ENCODE measurements around the gene ZNF473. TPM values are rescaled to one million over a fixed set of nuclear protein-coding genes. Genes with fewer than 3 reads are reported as not detected.

Gene ZNF473
- 9.8 and 13.8 TPM in 2 replicates for total RNA-seq
- total RNA-seq (2013) = 8.2 TPM
- 5.1 and 5.5 TPM in 2 replicates for polyA plus RNA-seq
- polyA minus RNA-seq = 7.5 and 10.3 TPM in 2 replicates

DNA sequence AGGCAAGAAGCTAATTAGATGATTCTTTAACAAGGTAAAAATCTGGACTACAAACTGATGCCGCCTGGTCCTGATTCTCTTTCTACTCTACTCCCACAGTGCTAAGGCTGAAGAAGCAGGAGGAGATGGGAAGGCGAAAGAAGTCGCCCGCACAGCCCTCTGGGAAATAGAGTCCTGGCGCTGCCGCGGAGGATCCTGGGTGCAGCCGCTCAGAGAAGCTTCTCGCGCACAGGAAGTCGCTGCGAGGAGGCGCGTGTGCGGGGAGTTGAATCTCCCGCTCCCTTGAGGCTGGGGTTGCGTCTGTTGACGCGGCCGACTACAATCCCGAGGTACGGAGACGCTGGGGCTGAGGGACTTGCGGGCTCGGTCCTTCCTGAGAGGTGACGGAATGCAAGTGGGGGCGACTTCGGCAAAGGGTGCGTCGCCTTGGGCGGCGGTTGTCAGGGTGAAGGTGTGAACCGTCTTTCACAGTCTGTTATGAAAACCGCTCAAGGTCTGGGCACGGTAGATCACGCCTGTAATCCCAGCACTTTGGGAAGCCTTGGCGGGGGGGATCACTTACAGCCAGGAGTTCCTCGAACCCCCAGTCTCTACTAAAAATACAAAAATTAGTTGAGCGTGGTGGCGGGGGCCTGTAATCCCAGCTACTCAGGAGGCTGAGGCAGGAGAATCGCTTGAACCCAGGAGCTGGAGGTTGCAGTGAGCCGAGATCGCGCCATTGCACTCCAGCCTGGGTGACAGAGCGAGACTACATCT, at the start of gene ZNF473:
Gene ZNF473 (plus strand): TSS at position 212 of the 756 bp plus-strand sequence. CDS start 5,078 bp downstream, outside the sequence.
- peaks cover 40% of the 10 kb centered on the region for H3K4me1 Mint-ChIP-seq
- Histone ChIP-seq H3K27me3 (replicated peaks in 1 of 4; ENCODE audit: control extremely low read depth in 1 of 4, control insufficient read depth in 3 of 4, insufficient read depth in 4 of 4, low read length in 3 of 4) (no peaks in the 10 kb centered on the region), H3K4me2 (replicated peaks; ENCODE audit: low read depth, low read length, poor library complexity, severe bottlenecking) (peak within 1 kb of the TSS; percentile 86), H3K9me3 (ENCODE audit: control extremely low read depth in 1 of 3, control insufficient read depth in 2 of 3, insufficient read depth in 1 of 3, low read length in 2 of 3) (peaks cover 0 to 8% (median 0%) of the 10 kb centered on the region in 3 donors), H3K27ac (ENCODE audit: low read length in 2 of 2) (peak within 1 kb of the TSS; percentile 96 to 98), H2AFZ (ENCODE audit: insufficient read depth, low read depth, low read length, poor library complexity, severe bottlenecking) (peak within 1 kb of the TSS; percentile 82), H3K79me2 (ENCODE audit: control insufficient read depth, insufficient read depth, low read length) (peaks cover 82% of the 10 kb centered on the region), H4K20me1 (ENCODE audit: control insufficient read depth, insufficient read depth, low read length, poor library complexity, severe bottlenecking) (peaks cover 13% of the 10 kb centered on the region), H3K9ac (ENCODE audit: low read length) (peak within 1 kb of the TSS; percentile 86), H3K4me1 (ENCODE audit: control insufficient read depth in 2 of 2, insufficient read depth in 2 of 2, low read length in 2 of 2) (peaks cover 15 to 36% of the 10 kb centered on the region in 2 donors), H3K4me3 (ENCODE audit: control extremely low read depth in 1 of 5, extremely low read depth in 1 of 5, insufficient read depth in 1 of 5, low read depth in 2 of 5, low read length in 4 of 5) (peak within 1 kb of the TSS; percentile 76 to 96 (median 94)), H3K36me3 (replicated peaks in 1 of 2; ENCODE audit: control extremely low read depth in 1 of 2, control insufficient read depth in 1 of 2, extremely low read depth in 1 of 2, insufficient read depth in 2 of 2, low read length in 1 of 2) (peaks cover 0 to 7% of the 10 kb centered on the region in 2 experiments)
- peak within 1 kb of the TSS; percentile 97 for H3K27ac Mint-ChIP-seq
- no peaks in the 10 kb centered on the region for H3K9me3 Mint-ChIP-seq (ENCODE audit: insufficient read depth)
- POLR2A ChIA-PET = interaction anchor here (0.7 to 1.7 kb wide), 2 partner anchors 96 to 315 kb away, joined by 4 read pairs; no protein-coding TSS in a partner anchor
- WGBS (ENCODE audit: insufficient coverage) = 4% methylated on average over 38 of the region's 45 CpGs
- peak; percentile 99 for DNase-seq
- ATAC-seq (ENCODE audit: low read depth) = peak; percentile 72
- TF ChIP-seq EZH2 (IDR thresholded peaks at IDR 0.05; ENCODE audit: borderline replicate concordance, insufficient read depth, low read depth, low read length, poor library complexity, severe bottlenecking) = no peak
- TF ChIP-seq, protein P1, sequence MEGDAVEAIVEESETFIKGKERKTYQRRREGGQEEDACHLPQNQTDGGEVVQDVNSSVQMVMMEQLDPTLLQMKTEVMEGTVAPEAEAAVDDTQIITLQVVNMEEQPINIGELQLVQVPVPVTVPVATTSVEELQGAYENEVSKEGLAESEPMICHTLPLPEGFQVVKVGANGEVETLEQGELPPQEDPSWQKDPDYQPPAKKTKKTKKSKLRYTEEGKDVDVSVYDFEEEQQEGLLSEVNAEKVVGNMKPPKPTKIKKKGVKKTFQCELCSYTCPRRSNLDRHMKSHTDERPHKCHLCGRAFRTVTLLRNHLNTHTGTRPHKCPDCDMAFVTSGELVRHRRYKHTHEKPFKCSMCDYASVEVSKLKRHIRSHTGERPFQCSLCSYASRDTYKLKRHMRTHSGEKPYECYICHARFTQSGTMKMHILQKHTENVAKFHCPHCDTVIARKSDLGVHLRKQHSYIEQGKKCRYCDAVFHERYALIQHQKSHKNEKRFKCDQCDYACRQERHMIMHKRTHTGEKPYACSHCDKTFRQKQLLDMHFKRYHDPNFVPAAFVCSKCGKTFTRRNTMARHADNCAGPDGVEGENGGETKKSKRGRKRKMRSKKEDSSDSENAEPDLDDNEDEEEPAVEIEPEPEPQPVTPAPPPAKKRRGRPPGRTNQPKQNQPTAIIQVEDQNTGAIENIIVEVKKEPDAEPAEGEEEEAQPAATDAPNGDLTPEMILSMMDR (IDR thresholded peaks at IDR 0.05) = no peak
- intact Hi-C loops (cut with micrococcal nuclease) = loop anchor here (1.0 to 10.0 kb wide), 7 partner anchors 24 to 1557 kb away; partner anchors contain the start of genes ATF5, CYTH2, FUZ and KCNC3
- no peaks in the 10 kb centered on the region for H3K27me3 Mint-ChIP-seq
- H3K4me3 Mint-ChIP-seq = peak within 1 kb of the TSS; percentile 94
- CTCF ChIA-PET = interaction anchor here (0.6 kb wide), 1 partner anchor 491 kb away, joined by 3 read pairs; no protein-coding TSS in a partner anchor

DNA sequence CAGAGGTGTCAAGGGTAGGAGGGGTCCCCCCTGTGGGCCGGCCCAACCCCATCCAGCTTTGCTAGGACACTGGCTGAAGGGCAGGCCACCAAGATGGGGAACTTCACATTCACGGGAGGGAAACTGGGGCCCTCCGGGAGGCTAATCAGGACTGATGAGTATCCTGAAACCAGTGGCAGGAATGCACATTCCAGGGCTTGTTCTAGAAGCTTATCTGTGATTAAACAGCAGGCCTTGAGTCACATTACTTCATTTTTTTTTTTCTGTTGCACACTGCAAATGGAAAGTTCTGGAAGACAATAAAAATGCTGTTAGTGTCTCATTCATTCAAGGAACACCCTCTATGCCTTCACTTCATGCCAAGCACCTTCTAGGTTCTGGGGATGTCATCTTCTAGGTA, 49.3 kb upstream of the ZNF473 start:
- Mint-ChIP-seq H3K4me3 (no peak overlapping the region), H3K27ac (peak overlapping the region; percentile 10), H3K9me3 (ENCODE audit: insufficient read depth) (no peaks in the 10 kb centered on the region), H3K27me3 (no peaks in the 10 kb centered on the region), H3K4me1 (no peaks in the 10 kb centered on the region)
- intact Hi-C loops (cut with micrococcal nuclease) = no loop called here
- CTCF ChIA-PET = no interaction called here
- Histone ChIP-seq H3K9me3 (ENCODE audit: control extremely low read depth in 1 of 3, control insufficient read depth in 2 of 3, insufficient read depth in 1 of 3, low read length in 2 of 3) (no peaks in the 10 kb centered on the region), H3K27me3 (replicated peaks in 1 of 4; ENCODE audit: control extremely low read depth in 1 of 4, control insufficient read depth in 3 of 4, insufficient read depth in 4 of 4, low read length in 3 of 4) (no peaks in the 10 kb centered on the region), H3K4me1 (ENCODE audit: control insufficient read depth in 2 of 2, insufficient read depth in 2 of 2, low read length in 2 of 2) (no peaks in the 10 kb centered on the region), H3K9ac (ENCODE audit: low read length) (no peak overlapping the region), H3K79me2 (ENCODE audit: control insufficient read depth, insufficient read depth, low read length) (no peaks in the 10 kb centered on the region), H3K4me2 (replicated peaks; ENCODE audit: low read depth, low read length, poor library complexity, severe bottlenecking) (no peak overlapping the region), H3K36me3 (replicated peaks in 1 of 2; ENCODE audit: control extremely low read depth in 1 of 2, control insufficient read depth in 1 of 2, extremely low read depth in 1 of 2, insufficient read depth in 2 of 2, low read length in 1 of 2) (peaks cover 2 to 31% of the 10 kb centered on the region in 2 experiments), H3K4me3 (ENCODE audit: control extremely low read depth in 1 of 5, extremely low read depth in 1 of 5, insufficient read depth in 1 of 5, low read depth in 2 of 5, low read length in 4 of 5) (no peak overlapping the region), H2AFZ (ENCODE audit: insufficient read depth, low read depth, low read length, poor library complexity, severe bottlenecking) (no peak overlapping the region), H3K27ac (ENCODE audit: low read length in 2 of 2) (no peak overlapping the region), H4K20me1 (ENCODE audit: control insufficient read depth, insufficient read depth, low read length, poor library complexity, severe bottlenecking) (no peaks in the 10 kb centered on the region)
- no peak for TF ChIP-seq EZH2 (IDR thresholded peaks at IDR 0.05; ENCODE audit: borderline replicate concordance, insufficient read depth, low read depth, low read length, poor library complexity, severe bottlenecking)
- TF ChIP-seq, protein P1 (IDR thresholded peaks at IDR 0.05) = no peak
- no peak for DNase-seq
- POLR2A ChIA-PET = no interaction called here
- no peak for ATAC-seq (ENCODE audit: low read depth)
- WGBS (ENCODE audit: insufficient coverage) = 97% methylated on average over 3 of the region's 3 CpGs

Measured in B cell (primary cell).